ENCODE results near the gene TAP2.

GRCh38 chr6:32840604-32841246, 2.2 kb upstream of the TAP2 start:
- no peak for TF ChIP-seq CTCF (conservative IDR thresholded peaks at IDR 0.05; ENCODE audit: low read depth in 2 of 2)
- TF ChIP-seq EZH2 (IDR thresholded peaks at IDR 0.05; ENCODE audit: low read depth, unreplicated experiment) = no peak

Measured in GM23338 (cell line).